Cardiac fibroblast (primary cell): ENCODE measurements around the gene TMEM255B.

Experiments used
- DNase-seq, 2 donors: peaks; one replicate each; pipeline versions ENCODE4 v3.0.0 to v3.0.0-alpha.2; 2010; ENCODE audit warnings: low read depth in 2 of 2
- H3K4me3 ChIP-seq, 2 donors: replicated peaks in 1 of 2; 1 replicate in 1 of 2; 2 replicates in 1 of 2; pipeline ENCODE4 v1.5.1; 2011; ENCODE audit warnings: low read depth in 2 of 2, low read length in 2 of 2, mild to moderate bottlenecking in 2 of 2, moderate library complexity in 1 of 2
- CTCF ChIP-seq: IDR thresholded peaks from one replicate; pipeline ENCODE4 v1.5.1; 2011; ENCODE audit warnings: low read depth, mild to moderate bottlenecking, low read length, inconsistent platforms

Gene TMEM255B

GRCh38 chr13:113845723-113846635 lies 87.0 kb downstream of the TMEM255B start:
- DNase-seq = no peak
- H3K4me3 ChIP-seq = no peak overlapping the region

DNA sequence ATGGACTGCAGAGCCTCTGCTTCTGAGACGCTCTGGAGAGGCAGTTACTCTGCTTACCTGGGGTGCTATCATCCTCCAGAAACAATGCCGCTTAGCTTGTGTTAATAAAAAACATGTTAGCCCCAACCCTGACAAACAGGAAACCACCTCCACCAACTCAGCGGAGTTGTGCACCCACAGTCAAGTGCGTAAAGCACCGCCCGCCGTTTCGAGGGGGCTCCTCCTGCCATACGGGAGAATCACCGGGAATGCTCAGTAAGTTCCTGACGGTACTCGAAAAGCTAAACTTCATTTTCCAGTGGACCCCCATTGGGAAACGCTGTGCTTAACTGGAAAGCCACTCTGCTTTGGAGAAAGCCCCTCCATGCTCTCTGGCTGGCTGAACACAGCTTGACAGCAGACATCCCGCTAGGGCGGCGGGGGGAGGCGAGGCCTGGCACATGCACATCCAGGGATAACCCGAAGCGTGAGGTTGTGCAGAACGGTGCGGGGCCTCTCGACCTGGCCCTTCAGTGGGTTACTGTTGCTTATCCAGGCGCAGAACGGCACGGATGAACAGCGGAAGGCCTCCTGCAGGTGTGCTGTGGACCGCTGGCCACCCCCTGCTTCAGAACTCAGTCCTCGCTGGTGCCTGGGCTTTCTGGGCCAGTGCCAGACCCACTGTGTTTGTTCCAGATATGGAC lies 87.8 kb downstream of the TMEM255B start:
- no peak for DNase-seq
- no peak for TF ChIP-seq CTCF
- H3K4me3 ChIP-seq = no peak overlapping the region

More at GRCh38 chr13:113845723-113846635, 87.0 kb downstream of the TMEM255B start:
- no peak for TF ChIP-seq CTCF

DNA sequence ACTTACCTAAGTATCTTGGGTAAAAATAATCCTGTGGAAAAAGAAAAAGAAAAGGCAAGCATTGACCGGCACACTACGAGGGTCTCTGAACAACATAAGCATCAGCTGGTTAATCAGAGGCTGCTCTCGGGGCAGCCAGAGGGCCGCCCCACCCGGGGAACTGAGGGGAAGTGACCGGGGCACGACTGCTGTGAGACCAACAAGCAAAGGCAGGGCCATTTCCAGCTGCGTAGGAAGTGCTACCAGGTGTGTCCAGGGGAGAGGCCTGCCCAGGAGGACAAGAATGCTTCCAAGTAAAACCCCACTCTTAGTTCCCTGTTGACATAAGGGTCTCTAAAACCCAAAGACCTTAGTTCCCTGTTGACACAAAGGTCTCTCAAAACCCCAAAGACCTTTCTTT lies 89.0 kb downstream of the TMEM255B start:
- TF ChIP-seq CTCF = no peak
- H3K4me3 ChIP-seq = no peak overlapping the region
- no peak for DNase-seq

DNA sequence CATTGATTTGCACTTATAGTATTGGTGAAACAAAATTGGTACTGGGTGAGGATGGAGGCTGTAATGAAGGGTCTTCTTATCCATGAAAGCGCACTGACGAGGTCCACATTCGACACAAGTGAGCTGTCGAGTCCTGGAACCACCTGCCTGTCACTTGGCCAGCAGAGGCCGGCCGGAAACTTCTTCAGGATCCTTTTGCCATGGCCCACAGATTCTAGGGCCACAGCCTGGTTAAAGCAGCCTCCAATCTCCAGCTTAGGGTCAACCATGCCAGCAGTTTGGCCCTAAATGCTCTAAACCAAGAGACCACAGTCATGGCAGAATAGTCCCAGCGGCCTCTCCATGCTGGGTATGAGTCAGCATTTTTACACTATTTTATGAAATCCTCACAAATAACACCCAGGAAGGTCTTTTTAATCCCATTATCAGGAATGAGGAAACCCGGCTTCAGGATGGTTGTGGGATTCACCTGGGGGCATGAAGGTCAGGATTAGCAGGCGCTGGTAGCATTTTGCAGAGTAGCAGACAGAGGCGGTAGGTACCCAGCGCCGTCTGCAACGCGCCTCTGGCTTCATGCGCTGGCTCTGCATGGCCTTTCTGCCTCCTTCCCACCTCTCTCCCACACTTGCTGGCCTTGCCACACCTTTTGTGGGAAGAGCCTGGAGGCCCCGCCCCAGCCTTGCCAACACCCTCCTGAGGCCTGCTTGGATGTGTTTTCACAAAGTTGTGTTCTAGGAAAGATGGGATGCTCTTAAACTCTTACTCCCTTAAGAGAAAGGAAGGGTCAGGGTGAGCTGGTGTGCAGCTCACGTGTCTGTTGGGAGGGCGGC lies 89.6 kb downstream of the TMEM255B start:
- no peak overlapping the region for H3K4me3 ChIP-seq
- no peak for TF ChIP-seq CTCF
- no peak for DNase-seq

DNA sequence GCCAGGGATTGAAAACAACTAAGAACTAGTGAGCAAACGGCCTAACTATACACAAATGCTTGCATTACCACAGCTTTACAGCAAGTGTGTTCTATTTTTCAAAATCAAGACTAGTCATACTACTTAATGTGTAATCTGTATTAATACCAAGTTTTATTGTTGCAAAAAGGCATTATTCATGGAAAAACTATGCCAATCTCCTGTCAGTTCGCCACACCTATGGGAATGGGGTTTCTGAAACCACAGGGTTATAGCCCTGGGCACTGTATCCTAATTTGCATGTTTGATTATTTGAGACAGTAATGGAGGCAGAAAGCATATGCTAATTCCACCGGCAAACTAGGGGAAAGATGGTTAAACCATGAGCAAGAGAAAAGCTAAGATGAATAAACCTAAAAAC lies 90.5 kb downstream of the TMEM255B start:
- no peak for DNase-seq
- no peak for TF ChIP-seq CTCF
- no peak overlapping the region for H3K4me3 ChIP-seq

DNA sequence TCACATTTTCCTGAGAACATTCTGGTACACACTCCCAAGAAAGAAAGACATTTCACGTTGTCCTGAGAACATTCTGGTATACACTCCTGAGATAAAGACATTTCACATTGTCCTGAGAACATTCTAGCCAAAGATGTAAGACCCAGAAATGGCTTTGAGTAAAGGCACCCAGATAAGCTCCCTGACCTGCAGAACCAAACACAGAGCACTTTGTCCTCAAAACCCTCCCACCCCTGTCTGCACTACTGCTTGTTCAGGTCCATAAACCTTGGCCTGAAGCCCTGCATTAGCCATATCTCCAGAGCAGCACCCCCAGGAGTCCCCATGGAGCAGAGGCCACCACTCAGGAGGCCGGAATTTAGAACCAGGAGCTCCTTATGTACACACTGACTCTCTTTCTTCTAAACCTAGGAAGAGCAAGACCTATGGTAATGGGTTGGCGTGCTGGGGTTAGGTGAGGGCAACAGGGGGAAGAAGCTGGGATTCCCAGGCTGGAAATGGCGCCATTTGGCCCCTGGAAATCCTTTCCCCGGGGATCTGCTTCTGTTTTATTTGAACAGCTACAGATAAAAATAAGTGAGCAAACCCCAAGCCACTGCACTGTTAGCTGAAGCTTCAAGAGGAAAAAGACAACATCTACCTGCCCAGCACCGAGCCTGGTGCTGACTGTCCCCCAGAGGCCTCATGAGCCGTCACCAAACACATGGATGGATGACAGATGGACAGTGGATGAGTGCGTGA lies 91.1 kb downstream of the TMEM255B start:
- no peak overlapping the region for H3K4me3 ChIP-seq
- DNase-seq = no peak
- TF ChIP-seq CTCF = no peak
